ENCODE data around the gene CEBPG. TPM values are rescaled to one million over a fixed set of nuclear protein-coding genes. Genes with fewer than 3 reads are reported as not detected.

CEBPG gene
- total RNA-seq, 1 donor from 2014 or later: 13.0 TPM

DNA sequence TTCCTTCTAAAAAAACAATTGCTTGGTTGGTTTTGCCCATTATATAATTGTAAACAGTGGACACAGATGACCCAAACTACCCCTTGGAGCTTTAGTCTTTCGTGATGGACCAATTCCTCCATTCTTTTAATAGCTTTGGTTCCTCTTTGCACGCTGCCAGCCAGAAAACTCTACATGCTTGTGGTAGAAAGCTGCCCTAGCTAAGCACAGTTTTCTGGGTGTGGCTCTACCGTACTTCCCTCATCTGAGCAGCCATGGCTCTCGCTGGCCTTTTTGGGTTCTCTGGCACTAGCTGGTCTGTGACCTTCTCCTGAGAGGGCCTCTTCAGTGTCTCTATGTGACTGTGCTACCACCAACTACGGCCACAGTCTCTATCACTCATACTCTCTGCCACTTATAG is 41.3 kb upstream of the CEBPG start:
- Histone ChIP-seq H3K27ac (replicated peaks) (no peak overlapping the region), H3K4me1 (no peaks in the 10 kb centered on the region), H3K36me3 (no peaks in the 10 kb centered on the region), H3K9me3 (replicated peaks) (peaks cover 5% of the 10 kb centered on the region), H3K4me3 (no peak overlapping the region), H3K27me3 (ENCODE audit: low read depth) (peaks cover 28% of the 10 kb centered on the region)
- no peak for DNase-seq
- intact Hi-C loops (cut with micrococcal nuclease): no loop called here
- TF ChIP-seq, protein P1, sequence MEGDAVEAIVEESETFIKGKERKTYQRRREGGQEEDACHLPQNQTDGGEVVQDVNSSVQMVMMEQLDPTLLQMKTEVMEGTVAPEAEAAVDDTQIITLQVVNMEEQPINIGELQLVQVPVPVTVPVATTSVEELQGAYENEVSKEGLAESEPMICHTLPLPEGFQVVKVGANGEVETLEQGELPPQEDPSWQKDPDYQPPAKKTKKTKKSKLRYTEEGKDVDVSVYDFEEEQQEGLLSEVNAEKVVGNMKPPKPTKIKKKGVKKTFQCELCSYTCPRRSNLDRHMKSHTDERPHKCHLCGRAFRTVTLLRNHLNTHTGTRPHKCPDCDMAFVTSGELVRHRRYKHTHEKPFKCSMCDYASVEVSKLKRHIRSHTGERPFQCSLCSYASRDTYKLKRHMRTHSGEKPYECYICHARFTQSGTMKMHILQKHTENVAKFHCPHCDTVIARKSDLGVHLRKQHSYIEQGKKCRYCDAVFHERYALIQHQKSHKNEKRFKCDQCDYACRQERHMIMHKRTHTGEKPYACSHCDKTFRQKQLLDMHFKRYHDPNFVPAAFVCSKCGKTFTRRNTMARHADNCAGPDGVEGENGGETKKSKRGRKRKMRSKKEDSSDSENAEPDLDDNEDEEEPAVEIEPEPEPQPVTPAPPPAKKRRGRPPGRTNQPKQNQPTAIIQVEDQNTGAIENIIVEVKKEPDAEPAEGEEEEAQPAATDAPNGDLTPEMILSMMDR (IDR thresholded peaks at IDR 0.05; ENCODE audit: borderline replicate concordance): no peak

DNA sequence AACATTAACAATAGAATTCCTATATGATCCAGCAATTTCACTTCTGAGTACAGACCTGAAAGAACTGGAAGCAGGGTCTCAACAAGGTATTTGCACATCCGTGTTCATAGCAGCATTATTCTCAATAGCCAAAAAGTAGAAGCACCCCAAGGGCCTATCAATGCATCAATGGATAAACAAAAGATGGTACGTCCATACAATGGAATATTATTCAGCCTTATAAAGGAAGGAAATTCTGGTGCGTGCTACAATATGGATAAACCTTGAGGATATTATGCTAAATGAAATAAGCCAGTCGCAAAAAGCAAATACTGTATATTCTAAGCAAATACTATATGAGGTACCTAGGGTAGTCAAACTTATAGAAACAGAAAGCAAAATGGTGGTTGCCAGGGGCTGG is 40.4 kb upstream of the CEBPG start:
- Histone ChIP-seq H3K36me3 (no peaks in the 10 kb centered on the region), H3K4me3 (no peak overlapping the region), H3K27me3 (ENCODE audit: low read depth) (peaks cover 32% of the 10 kb centered on the region), H3K4me1 (no peaks in the 10 kb centered on the region), H3K27ac (replicated peaks) (no peak overlapping the region), H3K9me3 (replicated peaks) (peaks cover 5% of the 10 kb centered on the region)
- DNase-seq: no peak
- intact Hi-C loops (cut with micrococcal nuclease): no loop called here
- TF ChIP-seq, protein P1 (IDR thresholded peaks at IDR 0.05; ENCODE audit: borderline replicate concordance): no peak

DNA sequence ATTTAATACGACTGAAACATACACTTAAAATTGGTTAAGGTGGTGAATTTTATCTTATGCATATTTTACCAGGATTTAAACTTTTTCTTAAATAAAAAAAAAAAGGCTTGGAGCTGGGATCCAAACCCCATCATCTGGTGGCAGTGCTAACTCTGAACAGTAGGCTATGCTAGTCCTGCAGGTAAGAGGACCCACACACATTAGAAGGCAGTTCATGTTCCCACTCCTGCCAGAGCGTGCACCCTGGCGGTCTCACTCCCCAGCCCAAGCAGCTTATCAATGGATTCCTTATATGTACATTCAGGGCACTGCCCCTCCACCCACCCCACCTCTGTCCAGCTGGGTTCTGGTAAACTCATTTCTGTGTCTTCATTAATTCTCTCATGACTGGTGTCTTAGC is 39.9 kb upstream of the CEBPG start:
- TF ChIP-seq, protein P1 (IDR thresholded peaks at IDR 0.05; ENCODE audit: borderline replicate concordance): peak; percentile 13
- Histone ChIP-seq H3K27me3 (ENCODE audit: low read depth) (peaks cover 33% of the 10 kb centered on the region), H3K4me1 (no peaks in the 10 kb centered on the region), H3K36me3 (no peaks in the 10 kb centered on the region), H3K9me3 (replicated peaks) (peaks cover 5% of the 10 kb centered on the region), H3K27ac (replicated peaks) (no peak overlapping the region), H3K4me3 (no peak overlapping the region)
- DNase-seq: no peak
- intact Hi-C loops (cut with micrococcal nuclease): no loop called here

DNA sequence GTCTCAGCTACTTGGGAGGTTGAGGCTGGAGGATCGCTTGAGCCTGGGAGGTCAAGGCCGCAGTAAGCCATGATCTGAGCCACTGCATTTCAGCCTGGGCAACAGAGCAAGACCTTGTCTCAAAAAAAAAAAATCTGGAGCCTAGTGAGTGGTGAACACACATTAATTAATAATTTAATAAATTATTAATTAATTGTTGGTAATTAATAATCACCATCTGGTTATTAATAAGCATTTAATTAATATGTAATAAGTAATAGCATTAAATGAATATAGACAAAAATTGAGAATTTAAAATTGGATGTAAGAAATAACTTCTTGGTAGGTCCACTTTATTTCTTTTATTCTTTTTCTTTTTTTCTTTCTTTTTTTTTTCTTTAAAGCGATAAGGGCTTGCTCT is 39.2 kb upstream of the CEBPG start:
- Histone ChIP-seq H3K27ac (replicated peaks) (no peak overlapping the region), H3K27me3 (ENCODE audit: low read depth) (peaks cover 27% of the 10 kb centered on the region), H3K9me3 (replicated peaks) (peaks cover 5% of the 10 kb centered on the region), H3K4me1 (no peaks in the 10 kb centered on the region), H3K36me3 (no peaks in the 10 kb centered on the region), H3K4me3 (no peak overlapping the region)
- intact Hi-C loops (cut with micrococcal nuclease): no loop called here
- DNase-seq: no peak
- TF ChIP-seq, protein P1 (IDR thresholded peaks at IDR 0.05; ENCODE audit: borderline replicate concordance): no peak

DNA sequence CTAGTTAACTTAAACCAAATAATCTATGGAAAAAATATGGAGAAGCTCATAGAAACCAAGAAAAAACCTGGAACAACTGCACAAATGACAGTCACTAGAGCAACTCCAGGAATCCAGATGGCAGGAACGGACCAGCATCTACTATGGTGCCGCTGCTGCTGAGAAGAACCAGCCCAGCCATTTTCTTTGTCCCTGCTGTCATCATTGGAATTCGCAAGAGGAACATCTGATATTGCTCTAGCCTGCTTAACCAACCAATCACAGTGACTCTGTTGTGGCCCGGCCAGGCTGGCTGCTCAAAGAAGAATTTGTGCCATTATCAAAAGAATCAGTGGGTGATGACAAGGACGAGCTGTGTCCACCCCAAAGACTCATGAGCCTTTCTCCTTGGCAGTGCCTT is 38.1 kb upstream of the CEBPG start:
- H3K9me3 ChIP-seq (replicated peaks): peaks cover 5% of the 10 kb centered on the region
- H3K36me3 ChIP-seq: no peaks in the 10 kb centered on the region
- DNase-seq: no peak
- H3K4me1 ChIP-seq: no peaks in the 10 kb centered on the region
- intact Hi-C loops (cut with micrococcal nuclease): no loop called here
- H3K4me3 ChIP-seq: no peak overlapping the region
- H3K27ac ChIP-seq (replicated peaks): no peak overlapping the region
- TF ChIP-seq, protein P1 (IDR thresholded peaks at IDR 0.05; ENCODE audit: borderline replicate concordance): no peak
- H3K27me3 ChIP-seq (ENCODE audit: low read depth): peaks cover 22% of the 10 kb centered on the region

Data from left ventricle myocardium inferior (tissue), 1 donor.